Measurements from ENCODE around the gene OSBP2.
A peak's percentile ranks its signal among the peaks of the same experiment; 100 is the strongest.

The OSBP2 gene

DNA sequence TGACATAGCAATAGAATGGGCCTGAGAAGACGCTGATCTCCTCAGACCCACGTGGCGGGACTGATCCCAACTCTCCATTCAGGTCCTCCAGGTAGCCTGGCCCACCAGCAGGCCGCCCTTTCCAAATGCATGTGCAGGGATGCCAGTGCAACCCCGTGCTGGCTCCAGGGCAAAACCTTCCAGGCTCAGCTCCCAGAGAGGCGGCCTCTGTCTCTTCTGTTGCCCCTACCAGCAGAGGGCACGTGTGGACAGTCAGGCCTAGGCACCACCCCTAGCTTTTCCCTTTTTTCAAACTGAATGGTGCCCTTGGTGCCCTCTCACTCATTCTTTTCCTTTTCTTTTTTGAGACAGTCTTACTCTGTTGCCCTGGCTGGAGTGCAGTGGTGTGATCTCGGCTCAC is 121.7 kb downstream of the OSBP2 start:
- H3K27ac ChIP-seq = no peak overlapping the region
- TF ChIP-seq CTCF (conservative IDR thresholded peaks at IDR 0.05) = peak; percentile 13; the same call in 1 of the 2 replicates

GRCh38 chr22:30821381-30821780 is 126.7 kb downstream of the OSBP2 start:
- TF ChIP-seq CTCF (conservative IDR thresholded peaks at IDR 0.05) = no peak
- H3K27ac ChIP-seq = peak overlapping the region; percentile 68; the same call in 1 of the 2 replicates

DNA sequence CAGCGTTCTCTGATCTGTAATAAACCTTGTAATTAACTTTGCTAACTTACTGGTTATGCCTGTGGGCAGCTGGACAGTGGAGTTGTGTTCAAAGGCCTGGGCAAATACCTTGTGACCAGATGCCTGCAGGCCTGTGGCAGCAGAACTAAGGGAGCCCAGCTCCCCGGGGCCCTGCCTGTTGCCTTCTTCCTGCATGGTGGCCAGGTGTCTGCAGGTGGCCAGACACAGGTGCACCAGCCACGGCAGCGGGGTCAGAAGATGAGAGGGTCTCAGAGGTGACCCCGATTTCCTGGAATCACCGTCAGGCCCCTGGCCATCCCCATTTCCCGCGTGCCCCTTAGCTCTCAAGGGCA is 127.2 kb downstream of the OSBP2 start:
- H3K27ac ChIP-seq = peak overlapping the region; percentile 68
- TF ChIP-seq CTCF (conservative IDR thresholded peaks at IDR 0.05) = no peak

DNA sequence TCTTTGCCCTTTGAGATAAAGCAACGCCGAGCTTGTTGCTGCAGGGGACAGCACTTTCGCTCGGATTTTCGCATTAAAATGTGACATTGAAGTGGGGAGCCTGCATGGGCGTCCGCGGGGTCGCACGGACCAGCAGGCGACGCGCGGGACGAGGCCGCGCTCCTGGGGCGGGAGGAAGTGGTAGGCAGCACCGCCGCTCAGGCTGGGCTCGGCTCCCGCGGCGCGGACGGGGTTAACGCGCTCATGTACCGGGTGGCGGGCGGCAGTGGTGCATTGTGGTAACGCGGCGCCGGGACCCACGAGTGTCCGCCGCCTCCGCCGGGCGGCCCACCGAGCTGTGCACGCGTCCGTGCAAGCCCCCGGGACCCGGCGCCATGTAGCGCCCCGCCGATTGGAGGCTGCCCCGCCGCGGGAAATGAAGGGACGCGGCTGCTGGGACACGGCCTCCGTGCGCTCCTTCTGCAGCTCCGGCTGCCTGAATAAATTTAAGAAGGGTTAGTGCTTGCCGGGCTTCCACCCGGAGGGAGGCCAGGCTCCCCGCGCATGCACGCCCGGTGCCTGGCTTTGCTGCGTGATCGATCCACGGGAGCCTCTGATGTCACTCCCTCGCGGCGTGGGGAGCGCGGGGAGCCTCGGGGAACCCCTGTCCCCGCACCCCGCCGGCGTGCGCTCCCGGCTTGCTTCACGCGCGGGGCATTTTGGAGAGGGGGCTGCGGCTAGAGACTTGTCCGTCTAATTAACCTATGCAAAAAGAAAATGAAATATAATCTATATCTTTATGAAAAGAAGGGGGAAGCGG is 127.7 kb downstream of the OSBP2 start:
- H3K27ac ChIP-seq = peak overlapping the region; percentile 68

DNA sequence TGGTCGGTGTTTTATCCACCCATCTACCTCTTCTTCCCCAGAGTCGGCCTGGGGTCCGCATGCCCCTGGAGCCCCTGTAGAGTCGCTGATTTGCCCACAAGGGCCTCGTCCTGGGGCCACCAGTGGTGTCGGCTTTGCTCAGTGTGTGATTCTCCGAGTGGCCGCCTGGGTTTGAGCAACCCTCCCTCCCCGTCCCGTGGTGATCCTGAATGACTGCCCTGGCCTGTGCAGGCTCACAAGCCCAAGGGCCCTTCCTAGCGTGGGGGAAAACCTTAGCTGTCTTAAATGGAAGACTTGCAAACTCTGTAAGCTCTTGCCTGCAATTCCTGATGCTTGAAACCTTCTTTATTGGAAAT is 128.3 kb downstream of the OSBP2 start:
- peak overlapping the region; percentile 68; the same call in 1 of the 2 replicates for H3K27ac ChIP-seq
- peak; percentile 7; the same call in 1 of the 2 replicates for TF ChIP-seq CTCF (conservative IDR thresholded peaks at IDR 0.05)

More for the DNA sequence above, 127.7 kb downstream of the OSBP2 start:
- peak; percentile 4; the same call in 1 of the 2 replicates for TF ChIP-seq CTCF (conservative IDR thresholded peaks at IDR 0.05)

GRCh38 chr22:30824096-30824495 is 129.4 kb downstream of the OSBP2 start:
- no peak overlapping the region for H3K27ac ChIP-seq
- TF ChIP-seq CTCF (conservative IDR thresholded peaks at IDR 0.05) = no peak

DNA sequence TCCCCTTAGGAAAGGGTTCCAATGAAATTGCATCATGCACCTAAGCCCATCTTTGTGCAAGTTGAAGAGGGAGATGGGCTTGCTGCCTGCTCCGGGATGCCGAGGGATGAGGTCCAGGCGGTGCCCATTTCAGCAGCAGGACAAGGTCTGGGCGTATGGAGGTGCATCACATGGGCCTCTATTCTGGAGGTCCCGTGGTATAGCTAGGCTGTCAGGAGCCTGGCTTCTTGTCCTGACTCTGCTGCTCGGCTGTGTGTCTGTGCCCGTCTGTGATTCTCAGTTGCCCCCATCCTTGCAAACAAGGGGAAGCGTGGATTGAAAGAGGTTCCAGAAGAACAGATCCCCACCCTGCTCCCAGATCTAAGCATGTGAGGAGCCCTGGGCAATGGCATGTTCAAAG is 130.0 kb downstream of the OSBP2 start:
- no peak for TF ChIP-seq CTCF (conservative IDR thresholded peaks at IDR 0.05)
- H3K27ac ChIP-seq = no peak overlapping the region

Measured in VCaP (cell line).